GM19238 (cell line): ENCODE measurements around the gene RPL22L1.
"Not testable (repeated sequence)": the region's sequence is repeated elsewhere in the genome, so short reads cannot be mapped to it uniquely, and the experiment has no call there.

Source experiments
- DNase-seq: peaks from one replicate; pipeline ENCODE4 v3.0.0; 2011; ENCODE audit warnings: low spot score; ENCODE audit not compliant: insufficient read length

RPL22L1 gene

DNA sequence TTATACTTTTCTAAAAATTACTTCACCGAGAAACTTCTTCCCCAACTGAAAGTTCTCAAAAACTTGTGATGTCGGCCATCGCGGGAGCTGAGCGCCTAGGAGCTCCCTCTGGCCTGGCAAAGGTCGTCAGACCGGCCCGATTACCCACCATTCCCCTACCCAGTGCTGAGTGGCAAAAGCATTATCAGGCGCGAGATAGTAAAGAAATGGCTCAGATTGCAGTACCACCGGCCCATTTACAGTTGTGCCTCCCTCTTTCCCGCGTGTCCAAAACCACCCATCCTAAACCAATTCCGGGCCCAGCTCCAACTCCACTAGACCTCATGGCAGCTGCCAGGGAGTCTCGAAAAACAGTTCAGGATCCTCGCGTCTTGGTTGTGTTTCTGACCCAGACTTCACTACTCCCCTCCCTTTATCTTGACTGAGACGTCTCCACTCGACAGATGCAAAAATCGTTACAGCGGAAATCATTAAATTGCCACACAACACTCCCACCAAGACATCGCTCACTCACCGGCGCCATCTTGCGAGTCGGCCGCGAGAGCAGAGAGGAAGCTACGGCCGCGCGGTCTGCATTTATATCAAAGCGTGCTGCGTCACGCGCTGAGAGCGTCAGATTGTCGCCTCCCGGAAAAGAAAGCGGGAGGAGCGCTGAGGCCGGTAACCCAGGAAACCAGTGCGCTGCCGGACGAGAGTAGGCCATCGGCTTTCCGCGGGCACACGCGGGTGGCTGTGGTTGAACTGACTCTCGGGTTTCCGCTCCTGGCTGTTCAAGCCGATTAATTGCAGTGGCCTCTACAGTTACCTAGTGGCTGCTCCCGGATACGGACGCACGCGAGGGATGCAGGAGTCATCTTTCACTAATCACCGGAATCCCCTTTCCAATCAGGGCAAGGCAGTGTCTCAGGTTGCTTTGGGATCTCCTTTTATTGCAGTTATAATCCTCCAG, at the start of gene RPL22L1:
TSS of gene RPL22L1 (minus strand) at position 551 of the 949 bp plus-strand sequence. CDS start at position 523, 28 bp downstream.
- peak; percentile 78 for DNase-seq

DNA sequence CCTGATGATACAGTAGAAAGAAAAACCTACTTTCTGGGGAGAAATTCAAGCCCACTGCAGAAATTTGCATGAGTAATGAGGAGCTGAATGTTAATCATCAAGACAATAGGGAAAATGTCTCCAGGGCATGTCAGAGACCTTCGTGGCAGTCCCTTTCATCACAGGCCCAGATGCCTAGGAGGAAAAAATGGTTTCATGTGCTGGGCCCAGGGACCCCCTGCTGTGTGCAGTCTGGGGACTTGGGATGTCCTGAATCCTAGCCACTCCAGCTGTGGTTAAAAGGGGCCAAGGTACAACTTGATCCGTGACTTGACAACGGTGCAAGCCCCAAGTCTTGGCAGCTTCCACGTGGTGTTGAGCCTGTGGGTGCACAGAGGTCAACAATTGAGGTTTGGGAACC, 48.7 kb upstream of the RPL22L1 start:
- no peak for DNase-seq

DNA sequence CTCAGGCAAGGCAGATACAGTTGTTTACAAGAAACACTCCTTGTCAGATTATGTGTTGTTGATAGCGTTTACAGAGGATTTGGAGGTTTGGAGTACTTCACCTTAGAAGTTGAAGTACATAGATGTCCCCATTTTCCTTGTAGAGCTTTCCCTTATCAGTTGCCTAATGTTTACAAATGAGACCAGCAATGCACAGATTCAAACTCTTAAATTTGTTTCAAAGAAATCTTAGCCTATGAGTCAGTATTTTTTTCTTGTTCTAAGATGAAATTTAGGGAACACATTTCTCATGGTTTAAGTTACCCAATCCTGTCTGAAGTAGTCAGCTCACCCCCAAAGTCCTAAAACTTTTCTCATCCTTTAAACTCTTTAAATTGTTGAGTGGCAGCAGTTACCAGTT, 44.7 kb upstream of the RPL22L1 start:
- DNase-seq: no peak

DNA sequence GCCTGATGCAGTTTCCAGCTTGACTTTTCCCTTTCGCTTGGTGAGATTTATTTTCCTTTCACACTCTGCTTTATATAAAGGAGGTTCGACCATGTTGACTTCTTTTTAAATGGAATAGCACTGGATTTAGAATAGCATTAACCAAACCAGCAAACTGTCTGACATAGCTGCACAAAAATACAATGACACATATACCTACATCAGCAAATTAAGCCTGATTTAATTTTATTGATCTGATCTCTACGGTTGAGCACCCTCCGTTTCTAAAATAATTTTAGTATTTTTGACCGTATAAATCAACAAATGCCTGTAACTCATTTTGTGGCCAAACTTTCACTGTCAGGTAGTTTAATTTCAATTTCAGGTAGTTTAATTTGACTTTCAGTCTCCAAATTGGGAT, 44.2 kb upstream of the RPL22L1 start:
- DNase-seq: no peak

DNA sequence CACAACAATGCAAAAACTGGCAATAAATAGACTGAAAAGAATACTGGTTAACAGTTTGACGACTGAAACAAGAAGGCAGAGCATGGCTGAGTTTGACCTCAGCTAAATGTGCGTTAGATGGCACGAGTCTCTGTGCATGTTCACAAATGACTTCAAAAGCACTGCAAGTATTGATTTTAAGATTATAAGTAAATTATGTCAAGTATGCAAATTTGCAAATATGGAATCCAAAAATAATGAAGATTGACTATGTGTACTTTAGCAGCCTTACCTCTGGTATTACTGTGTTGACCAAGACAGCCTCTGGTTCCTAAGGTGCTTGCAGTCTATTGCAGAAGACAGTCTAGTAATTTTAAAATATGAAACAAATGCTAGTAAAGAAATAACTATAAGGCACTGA, 41.1 kb upstream of the RPL22L1 start:
- DNase-seq: no peak

DNA sequence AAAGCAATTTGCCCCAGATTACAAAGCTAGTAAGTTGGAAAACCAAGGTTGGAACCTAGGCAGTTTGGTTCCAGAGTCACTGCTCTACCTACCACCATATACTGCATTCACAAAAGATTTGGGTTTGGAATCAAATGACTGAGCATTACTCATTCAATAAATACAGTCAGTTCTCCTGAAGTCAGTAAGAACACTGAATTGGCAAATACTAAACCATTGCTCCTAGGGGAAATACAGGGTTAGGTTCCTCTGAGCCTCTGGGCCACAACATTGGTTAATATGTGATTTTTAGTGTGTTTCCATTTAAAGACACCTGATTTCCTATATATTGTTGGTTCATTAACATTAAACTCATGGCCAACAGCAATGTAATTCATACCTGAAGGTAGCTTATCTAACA, 40.5 kb upstream of the RPL22L1 start:
- DNase-seq: no peak

DNA sequence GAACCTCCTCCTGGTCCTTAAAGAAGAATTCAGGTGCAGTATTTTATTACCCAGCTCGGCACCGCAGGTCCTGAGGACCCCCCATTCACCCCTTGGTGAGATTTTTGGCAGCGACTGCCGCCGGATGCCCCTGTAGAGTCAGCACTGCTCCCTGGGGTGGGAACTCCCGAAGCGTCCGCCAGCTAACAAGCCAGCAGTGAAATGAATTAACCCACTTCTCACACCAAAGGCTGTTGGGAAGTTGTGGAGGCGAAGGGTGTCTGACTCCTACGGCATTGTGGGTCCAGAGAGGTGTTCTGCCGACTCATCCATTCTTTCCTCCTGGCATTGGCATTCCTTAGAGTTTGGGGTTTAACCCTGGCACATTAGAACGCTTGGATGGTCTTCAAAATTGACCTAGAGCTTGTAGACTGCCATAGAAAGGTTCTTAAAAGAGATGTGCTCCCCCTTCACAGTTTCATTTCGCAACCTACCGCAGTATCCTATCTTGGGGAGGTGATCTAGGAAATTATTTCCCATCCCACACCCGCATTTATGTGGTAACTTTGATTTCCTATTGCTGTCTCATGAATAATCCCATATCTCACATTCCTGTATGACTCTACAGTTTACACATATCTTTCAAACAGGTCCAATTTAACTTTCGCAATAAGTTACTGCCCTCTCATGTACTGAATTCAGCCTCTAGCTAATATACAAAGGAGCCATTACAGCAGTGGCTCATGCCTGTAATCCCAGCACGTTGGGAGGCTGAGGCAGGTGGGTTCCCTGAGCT, 39.3 kb upstream of the RPL22L1 start:
- no peak for DNase-seq

DNA sequence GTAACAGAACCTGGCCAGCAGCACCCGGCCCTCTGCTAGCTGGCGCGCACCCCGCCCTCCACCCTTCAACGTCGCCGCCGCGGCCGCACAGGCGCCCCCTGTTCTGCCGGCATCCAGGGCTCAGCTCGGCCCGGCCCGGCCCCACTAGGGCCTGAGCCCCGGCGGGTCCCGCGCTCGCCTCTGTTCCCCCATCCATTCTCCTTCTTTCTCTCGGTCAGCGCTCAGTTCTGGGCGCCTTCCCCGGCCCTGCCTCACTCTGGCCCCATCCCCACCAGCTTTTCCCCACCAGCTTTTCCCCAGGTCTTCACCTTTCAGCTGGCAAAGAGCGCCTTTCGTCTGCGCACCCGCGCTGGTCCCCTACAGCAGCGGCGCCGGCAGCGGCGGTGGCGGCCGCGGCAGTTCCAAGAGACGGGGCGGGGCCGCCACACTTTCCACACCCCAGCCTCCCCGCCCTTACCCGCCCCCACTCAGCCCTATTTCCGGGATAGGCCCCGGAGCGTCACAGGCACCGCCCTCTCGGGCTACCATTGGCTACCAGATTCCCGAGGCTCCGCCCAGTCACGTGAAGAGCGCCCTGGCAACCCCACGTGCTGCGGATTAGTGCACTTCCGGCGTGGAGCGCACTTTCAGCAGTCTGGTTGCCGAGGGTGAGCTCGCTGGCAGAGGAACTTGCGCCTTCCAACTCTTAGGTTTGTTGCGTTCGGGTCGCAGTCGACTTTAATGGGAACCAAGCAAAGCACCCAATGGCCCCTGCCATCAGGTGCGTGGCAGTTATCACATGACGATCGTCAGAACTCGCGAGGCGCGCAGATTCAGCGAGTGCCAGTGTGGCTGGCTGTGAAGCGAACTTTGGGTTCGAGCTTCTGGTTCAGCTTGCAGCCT, 38.5 kb upstream of the RPL22L1 start, which contains the start of gene EIF5A2:
TSS of gene EIF5A2 (minus strand) at position 403 of the 882 bp plus-strand sequence. CDS start 831 bp downstream, outside the sequence.
- DNase-seq: peak; percentile 87

DNA sequence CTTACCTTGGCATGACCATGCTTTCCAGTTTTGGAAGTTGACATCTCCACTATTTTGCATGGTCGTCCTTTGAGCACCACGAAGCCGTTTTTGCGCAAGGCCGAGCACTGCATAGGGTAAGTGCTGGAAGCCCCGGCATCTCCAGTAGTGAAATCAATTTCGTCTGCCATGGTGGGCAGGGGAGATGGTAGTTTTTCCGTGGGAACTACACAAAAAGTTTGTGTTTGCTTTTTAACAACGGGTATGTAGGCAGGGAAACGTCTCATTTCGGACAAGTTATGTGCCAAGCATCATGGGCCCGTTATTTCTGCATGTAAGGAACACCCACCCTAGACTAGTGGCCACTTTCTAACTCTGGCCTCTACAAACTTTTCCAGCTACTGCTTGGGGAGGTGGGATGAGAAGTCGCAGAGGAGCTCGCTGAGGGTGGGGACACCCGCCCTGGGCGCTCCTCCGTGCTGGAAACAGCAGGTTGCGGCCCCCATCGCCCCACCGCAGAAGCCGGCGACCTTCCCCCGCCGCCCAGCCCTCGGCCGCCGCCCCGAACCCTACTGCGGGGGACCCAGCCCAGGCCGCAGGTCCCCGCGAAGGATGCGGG, 37.7 kb upstream of the RPL22L1 start:
- DNase-seq: peak; percentile 23

DNA sequence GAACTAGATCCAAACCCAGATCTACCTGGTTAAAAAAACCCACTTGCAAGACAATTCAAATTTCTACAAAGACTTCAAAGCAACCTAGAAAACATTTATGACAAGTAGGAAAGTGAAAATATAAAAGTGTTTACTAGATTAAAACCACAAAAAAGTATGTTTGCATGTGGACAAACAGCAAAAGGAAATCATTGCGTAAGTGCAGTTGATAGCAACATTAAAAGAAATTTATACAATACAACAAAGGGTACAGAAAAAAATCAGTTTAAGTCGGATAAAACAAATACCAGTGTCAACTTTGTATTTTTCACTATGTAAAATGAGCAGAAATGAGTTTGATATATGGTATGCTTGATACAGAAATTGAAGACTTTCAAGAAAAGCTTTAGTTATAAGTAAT, 35.9 kb upstream of the RPL22L1 start:
- DNase-seq: no peak

DNA sequence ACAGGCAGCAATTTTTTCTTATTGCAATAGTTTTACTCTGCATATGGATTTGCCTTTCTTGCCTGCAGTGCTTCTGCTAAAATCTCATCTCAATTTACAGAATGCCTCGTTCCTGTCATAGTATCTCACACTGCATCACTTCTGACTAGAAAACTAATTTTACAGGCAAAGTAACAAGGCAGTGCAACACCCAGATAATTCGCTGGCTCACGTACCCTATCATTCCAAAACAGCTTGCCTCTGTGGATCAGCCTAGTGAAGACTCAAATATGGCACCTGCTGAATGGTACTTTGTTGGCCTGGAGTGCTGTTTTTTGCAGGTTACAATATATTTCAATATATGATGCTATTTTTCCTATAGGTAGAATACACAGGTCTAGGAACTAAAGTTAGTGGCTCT, 33.1 kb upstream of the RPL22L1 start:
- DNase-seq: no peak

DNA sequence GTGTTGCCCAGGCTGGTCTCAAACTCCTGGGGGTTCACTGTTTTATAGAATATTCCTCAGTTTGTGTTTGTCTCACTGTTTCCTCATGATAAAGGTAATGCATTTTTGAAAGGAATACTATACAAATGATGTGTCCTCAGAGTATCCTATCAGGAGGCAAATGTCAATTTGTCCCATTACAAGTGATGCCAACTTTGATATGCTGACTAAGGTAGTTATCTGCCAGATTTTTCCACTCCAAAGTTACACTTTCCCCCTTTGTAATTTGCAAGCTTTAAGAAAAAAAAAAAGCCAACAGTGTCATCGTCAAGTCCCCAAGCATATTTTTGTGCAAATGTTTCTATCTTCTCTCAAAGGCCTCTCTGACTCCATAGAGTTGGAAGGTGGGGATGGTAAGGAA, 29.5 kb upstream of the RPL22L1 start:
- no peak for DNase-seq

DNA sequence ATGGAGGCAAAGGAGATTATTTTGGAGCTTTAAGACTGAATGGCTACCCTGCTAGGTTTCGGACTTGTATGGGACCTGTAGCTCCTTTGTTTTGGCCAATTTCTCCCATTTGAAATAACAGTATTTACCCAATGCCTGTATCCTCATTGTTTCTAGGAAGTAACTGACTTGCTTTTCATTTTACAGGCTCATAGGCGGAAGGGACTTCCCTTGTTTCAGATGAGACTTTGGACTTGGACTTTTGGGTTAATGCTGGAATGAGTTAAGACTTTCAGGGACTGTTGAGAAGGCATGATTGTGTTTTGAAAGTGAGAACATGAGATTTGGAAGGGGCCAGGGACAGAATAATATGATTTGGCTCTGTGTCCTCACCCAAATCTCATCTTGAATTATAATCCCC, 28.0 kb upstream of the RPL22L1 start:
- no peak for DNase-seq

DNA sequence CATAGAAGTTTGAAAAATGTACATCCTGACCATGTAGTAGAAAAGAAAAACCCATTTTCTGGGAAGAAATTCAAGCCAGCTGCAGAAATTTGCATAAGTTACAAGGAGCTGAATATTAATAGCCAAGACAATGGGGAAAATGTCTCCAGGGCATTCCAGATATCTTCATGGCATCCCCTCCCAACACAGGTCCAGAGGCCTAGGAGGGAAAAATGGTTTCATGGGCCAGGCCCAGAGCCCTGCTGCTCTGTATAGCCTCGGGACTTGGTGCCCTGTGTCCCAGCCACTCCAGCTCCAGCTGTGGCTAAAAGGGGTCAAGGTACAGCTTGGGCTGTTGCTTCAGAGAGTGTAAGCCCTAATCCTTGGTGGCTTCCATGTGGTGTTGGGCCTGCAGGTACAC, 27.2 kb upstream of the RPL22L1 start:
- DNase-seq: not testable (repeated sequence)

DNA sequence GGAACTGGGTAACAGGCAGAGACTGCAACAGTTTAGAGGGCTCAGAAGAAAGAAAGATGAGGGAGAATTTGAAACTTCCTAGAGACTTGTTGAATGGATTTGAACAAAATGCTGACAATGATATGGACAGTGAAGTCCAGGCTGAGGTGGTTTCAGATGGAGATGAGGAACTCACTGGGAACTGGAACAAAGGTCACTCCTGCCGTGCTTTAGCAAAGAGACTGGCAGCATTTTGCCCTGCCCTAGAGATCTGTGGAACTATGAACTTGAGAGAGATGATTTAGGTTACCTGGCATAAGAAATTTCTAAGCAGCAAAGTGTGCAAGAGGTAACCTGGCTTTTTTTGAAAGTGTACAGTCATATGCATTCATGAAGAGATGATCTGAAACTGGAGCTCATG, 26.8 kb upstream of the RPL22L1 start:
- no peak for DNase-seq

DNA sequence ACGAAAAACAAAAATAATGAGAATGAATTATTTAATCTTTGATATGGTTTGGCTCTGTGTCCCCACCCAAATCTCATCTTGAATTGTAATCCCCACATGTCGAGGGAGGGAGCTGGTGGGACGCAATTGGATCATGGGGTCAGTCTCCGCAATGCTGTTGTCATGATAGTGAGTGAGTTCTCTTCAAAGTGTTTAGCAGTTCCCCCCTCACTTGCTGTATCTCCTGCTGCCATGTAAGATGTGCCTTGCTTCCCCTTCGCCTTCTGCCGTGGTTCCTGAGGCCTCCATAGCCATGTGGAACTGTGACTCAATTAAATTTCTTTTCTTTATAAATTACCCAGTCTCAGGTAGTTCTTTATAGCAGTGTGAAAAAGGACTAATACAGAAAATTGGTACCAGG, 26.3 kb upstream of the RPL22L1 start:
- not testable (repeated sequence) for DNase-seq

DNA sequence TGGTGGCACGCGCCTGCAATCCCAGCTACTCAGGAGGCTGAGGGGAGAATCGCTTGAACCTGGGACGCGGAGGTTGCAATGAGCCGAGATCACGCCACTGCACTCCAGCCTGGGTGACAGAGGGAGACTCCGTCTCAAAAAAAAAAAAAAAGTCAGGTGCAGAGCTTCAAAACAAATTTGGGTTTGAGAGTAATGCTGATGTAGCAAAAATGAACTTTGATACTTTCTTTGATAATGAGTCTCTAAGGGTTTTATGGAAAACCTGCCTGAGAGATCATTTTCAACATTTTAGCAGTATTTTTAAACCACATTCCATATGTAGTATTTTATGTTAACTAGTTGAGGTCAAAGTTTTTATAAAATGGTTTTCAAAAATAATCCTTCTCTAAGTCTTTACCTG, 23.9 kb upstream of the RPL22L1 start:
- DNase-seq: no peak

DNA sequence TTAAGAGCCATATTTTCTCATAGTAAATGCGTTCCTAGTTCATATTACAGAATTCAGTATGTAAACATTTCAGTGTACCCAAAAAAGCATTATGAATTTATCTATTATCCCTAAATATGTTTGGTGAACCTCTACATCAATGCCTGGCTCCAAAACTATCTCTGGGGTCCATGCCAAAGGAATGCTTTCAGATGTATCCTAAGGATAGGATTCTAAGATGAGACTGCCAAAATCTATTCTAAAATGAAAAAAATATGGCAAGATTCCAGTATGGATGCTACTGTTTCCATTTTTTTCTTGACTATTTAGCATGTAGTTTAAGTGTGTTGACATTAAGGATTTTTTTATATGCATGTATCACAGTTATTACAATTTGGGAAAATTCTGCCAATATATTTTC, 19.6 kb upstream of the RPL22L1 start:
- DNase-seq: no peak

DNA sequence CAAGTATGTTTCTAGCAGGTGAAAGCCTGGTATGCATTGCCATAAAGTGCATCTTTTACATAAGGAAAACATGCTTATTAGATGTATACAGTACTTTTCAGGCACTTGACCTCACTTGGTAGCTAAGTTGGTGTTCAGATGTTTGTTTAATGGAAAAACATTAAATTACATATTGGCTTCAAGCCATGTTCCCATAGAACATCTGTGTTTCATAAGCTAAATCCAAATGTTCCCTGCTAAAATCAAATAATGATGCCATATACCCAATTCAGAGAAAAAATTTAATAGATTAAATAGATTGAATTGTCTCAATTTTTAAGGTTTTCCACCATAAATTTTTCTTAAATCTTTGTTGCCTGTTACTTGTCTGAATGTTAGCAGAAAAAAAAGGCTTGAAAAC, 19.1 kb upstream of the RPL22L1 start:
- no peak for DNase-seq

DNA sequence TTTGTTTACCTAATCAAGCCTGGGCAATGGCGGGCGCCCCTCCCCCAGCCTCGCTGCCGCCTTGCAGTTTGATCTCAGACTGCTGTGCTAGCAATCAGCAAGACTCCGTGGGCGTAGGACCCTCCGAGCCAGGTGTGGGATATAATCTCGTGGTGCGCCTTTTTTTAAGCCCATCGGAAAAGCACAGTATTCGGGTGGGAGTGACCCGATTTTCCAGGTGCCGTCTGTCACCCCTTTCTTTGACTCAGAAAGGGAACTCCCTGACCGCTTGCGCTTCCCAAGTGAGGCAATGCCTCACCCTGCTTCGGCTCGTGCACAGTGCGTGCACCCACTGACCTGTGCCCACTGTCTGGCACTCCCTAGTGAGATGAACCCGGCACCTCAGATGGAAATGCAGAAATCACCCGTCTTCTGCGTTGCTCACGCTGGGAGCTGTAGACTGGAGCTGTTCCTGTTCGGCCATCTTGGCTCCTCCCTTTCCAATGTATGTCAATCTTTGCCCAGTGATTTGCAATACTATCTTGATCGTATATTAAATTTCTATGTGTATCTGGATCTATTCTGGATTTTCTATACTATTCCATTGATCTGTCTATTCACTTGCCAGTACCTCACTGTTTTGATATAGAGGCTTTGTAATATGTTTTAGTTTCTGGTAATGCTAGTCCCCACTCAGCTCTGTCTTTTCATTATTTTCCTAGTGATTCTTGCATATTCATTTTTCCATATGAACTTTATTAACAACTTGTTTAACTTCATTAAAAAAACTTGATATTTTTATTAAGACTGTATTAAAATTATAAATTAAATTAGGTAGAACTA, 14.3 kb upstream of the RPL22L1 start:
- not testable (repeated sequence) for DNase-seq
